Stomach (tissue), 4 donors: Measurements from ENCODE around the gene VDAC2.

Experiments
- CTCF ChIP-seq, 7 experiments: fragments of 450-650 bp in 4 of 7; fragments of 200-600 bp in 3 of 7; sonication (generic) in 3 of 7; IDR thresholded peaks; one replicate each; pipeline ENCODE4 v1.5.1; 2016 to 2019; ENCODE audit warnings: antibody characterized with exemption in 7 of 7, control low read depth in 2 of 7, mild to moderate bottlenecking in 1 of 7
- EP300 ChIP-seq: sonication (generic); formaldehyde crosslinking; IDR thresholded peaks from one replicate; pipeline ENCODE4 v1.6.1; 2017; ENCODE audit warnings: antibody characterized with exemption
- POLR2A ChIP-seq, 4 donors: fragments of 450-650 bp; IDR thresholded peaks; one replicate each; pipeline ENCODE4 v1.6.1; 2016; ENCODE audit warnings: antibody characterized with exemption in 4 of 4, control low read depth in 2 of 4, mild to moderate bottlenecking in 1 of 4, moderate library complexity in 1 of 4
- POLR2AphosphoS5 ChIP-seq, 3 donors: sonication (generic); formaldehyde crosslinking; IDR thresholded peaks; one replicate each; pipeline ENCODE4 v1.6.1; 2016; ENCODE audit warnings: antibody characterized with exemption in 3 of 3

DNA sequence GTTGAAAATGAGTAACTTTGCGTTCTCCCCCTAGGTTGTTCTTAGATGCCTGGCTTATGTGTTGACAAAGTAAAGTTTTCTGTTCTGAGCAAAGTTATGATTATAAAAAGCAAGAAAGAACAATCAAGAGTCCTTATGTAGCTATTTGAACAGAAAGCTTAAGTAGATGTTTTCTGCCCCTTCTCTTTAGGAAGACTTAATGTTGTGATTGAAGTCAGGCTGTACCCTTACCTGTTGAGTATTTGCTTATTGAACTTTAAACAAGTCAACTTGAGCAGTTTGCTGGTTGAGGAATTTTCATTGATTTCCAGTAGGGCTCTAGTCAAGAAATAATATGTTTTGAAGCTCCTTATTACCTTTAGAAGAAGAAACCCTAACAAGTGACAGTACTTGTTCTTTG lies 33.9 kb upstream of the VDAC2 start:
- no peak for TF ChIP-seq POLR2AphosphoS5 (IDR thresholded peaks at IDR 0.05)
- TF ChIP-seq CTCF (IDR thresholded peaks at IDR 0.05) = no peak
- no peak for TF ChIP-seq POLR2A (IDR thresholded peaks at IDR 0.05)
- no peak for TF ChIP-seq EP300
